ENCODE results near the gene HEATR5B.

The HEATR5B gene

GRCh38 chr2:36960005-36960675 lies 124.0 kb downstream of the HEATR5B start:
- POLR2A ChIA-PET = no interaction called here
- TF ChIP-seq FOXA1 (IDR thresholded peaks at IDR 0.05) (no peak), FOXK2 (IDR thresholded peaks at IDR 0.05) (no peak), CTBP1 (IDR thresholded peaks at IDR 0.05; ENCODE audit: borderline replicate concordance) (no peak), BHLHE40 (IDR thresholded peaks at IDR 0.05; ENCODE audit: borderline replicate concordance) (no peak), ELF4 (IDR thresholded peaks at IDR 0.05) (no peak), ZNF384 (IDR thresholded peaks at IDR 0.05) (no peak), SP1 (IDR thresholded peaks at IDR 0.05) (no peak), PKNOX1 (IDR thresholded peaks at IDR 0.05) (no peak), ARNT (IDR thresholded peaks at IDR 0.05) (no peak), SUZ12 (IDR thresholded peaks at IDR 0.05) (no peak), L3MBTL2 (conservative IDR thresholded peaks at IDR 0.05) (no peak), LEF1 (IDR thresholded peaks at IDR 0.05; ENCODE audit: borderline replicate concordance) (no peak), TARDBP (IDR thresholded peaks at IDR 0.05) (no peak), HDGF (IDR thresholded peaks at IDR 0.05; ENCODE audit: borderline replicate concordance) (no peak), NFRKB (IDR thresholded peaks at IDR 0.05) (no peak), FOXM1 (IDR thresholded peaks at IDR 0.05; ENCODE audit: borderline replicate concordance) (no peak)
- no peak for DNase-seq (ENCODE audit: extremely low spot score)
- CTCF ChIA-PET = no interaction called here

GRCh38 chr2:36954977-36955607 lies 129.1 kb downstream of the HEATR5B start:
- DNase-seq (ENCODE audit: extremely low spot score) = no peak
- CTCF ChIA-PET = no interaction called here
- POLR2A ChIA-PET = no interaction called here
- TF ChIP-seq BHLHE40 (IDR thresholded peaks at IDR 0.05; ENCODE audit: borderline replicate concordance) = no peak
- TF ChIP-seq LEF1 (IDR thresholded peaks at IDR 0.05; ENCODE audit: borderline replicate concordance) = no peak
- no peak for TF ChIP-seq SUZ12 (IDR thresholded peaks at IDR 0.05)
- no peak for TF ChIP-seq CTBP1 (IDR thresholded peaks at IDR 0.05; ENCODE audit: borderline replicate concordance)
- no peak for TF ChIP-seq L3MBTL2 (conservative IDR thresholded peaks at IDR 0.05)
- no peak for TF ChIP-seq PKNOX1 (IDR thresholded peaks at IDR 0.05)
- no peak for TF ChIP-seq TARDBP (IDR thresholded peaks at IDR 0.05)
- TF ChIP-seq ARNT (IDR thresholded peaks at IDR 0.05) = no peak
- no peak for TF ChIP-seq SP1 (IDR thresholded peaks at IDR 0.05)
- TF ChIP-seq HDGF (IDR thresholded peaks at IDR 0.05; ENCODE audit: borderline replicate concordance) = no peak
- TF ChIP-seq FOXM1 (IDR thresholded peaks at IDR 0.05; ENCODE audit: borderline replicate concordance) = no peak
- no peak for TF ChIP-seq ZNF384 (IDR thresholded peaks at IDR 0.05)
- TF ChIP-seq FOXA1 (IDR thresholded peaks at IDR 0.05) = no peak

GRCh38 chr2:36952748-36953197 lies 131.4 kb downstream of the HEATR5B start:
- TF ChIP-seq TARDBP (IDR thresholded peaks at IDR 0.05) (no peak), CTBP1 (IDR thresholded peaks at IDR 0.05; ENCODE audit: borderline replicate concordance) (no peak), PKNOX1 (IDR thresholded peaks at IDR 0.05) (no peak), ELF4 (IDR thresholded peaks at IDR 0.05) (no peak), L3MBTL2 (conservative IDR thresholded peaks at IDR 0.05) (no peak), BHLHE40 (IDR thresholded peaks at IDR 0.05; ENCODE audit: borderline replicate concordance) (no peak), ARNT (IDR thresholded peaks at IDR 0.05) (no peak), HDGF (IDR thresholded peaks at IDR 0.05; ENCODE audit: borderline replicate concordance) (no peak), NFRKB (IDR thresholded peaks at IDR 0.05) (no peak), SP1 (IDR thresholded peaks at IDR 0.05) (no peak), ZNF384 (IDR thresholded peaks at IDR 0.05) (no peak), SUZ12 (IDR thresholded peaks at IDR 0.05) (no peak), FOXA1 (IDR thresholded peaks at IDR 0.05) (no peak)
- no peak for DNase-seq (ENCODE audit: extremely low spot score)
- ChIA-PET CTCF (no interaction called here), POLR2A (no interaction called here)

GRCh38 chr2:36951574-36951973 lies 132.6 kb downstream of the HEATR5B start:
- POLR2A ChIA-PET = interaction anchor here (1.3 kb wide), 1 partner anchor 15 kb away, joined by 6 read pairs; the partner anchor contains the start of gene STRN
- CTCF ChIA-PET = no interaction called here
- TF ChIP-seq NFRKB (IDR thresholded peaks at IDR 0.05) (no peak), TARDBP (IDR thresholded peaks at IDR 0.05) (no peak), FOXK2 (IDR thresholded peaks at IDR 0.05) (no peak), FOXM1 (IDR thresholded peaks at IDR 0.05; ENCODE audit: borderline replicate concordance) (no peak), HDGF (IDR thresholded peaks at IDR 0.05; ENCODE audit: borderline replicate concordance) (no peak), PKNOX1 (IDR thresholded peaks at IDR 0.05) (no peak), L3MBTL2 (conservative IDR thresholded peaks at IDR 0.05) (no peak), SP1 (IDR thresholded peaks at IDR 0.05) (no peak), LEF1 (IDR thresholded peaks at IDR 0.05; ENCODE audit: borderline replicate concordance) (no peak), ELF4 (IDR thresholded peaks at IDR 0.05) (no peak), ARNT (IDR thresholded peaks at IDR 0.05) (no peak)
- no peak for DNase-seq (ENCODE audit: extremely low spot score)

- TF ChIP-seq BHLHE40 (IDR thresholded peaks at IDR 0.05; ENCODE audit: borderline replicate concordance) (no peak), SP1 (IDR thresholded peaks at IDR 0.05) (no peak), ARNT (IDR thresholded peaks at IDR 0.05) (no peak), L3MBTL2 (conservative IDR thresholded peaks at IDR 0.05) (no peak), NFRKB (IDR thresholded peaks at IDR 0.05) (no peak), TARDBP (IDR thresholded peaks at IDR 0.05) (no peak), LEF1 (IDR thresholded peaks at IDR 0.05; ENCODE audit: borderline replicate concordance) (no peak)
- POLR2A ChIA-PET = interaction anchor here (1.3 kb wide), 1 partner anchor 15 kb away, joined by 6 read pairs; the partner anchor contains the start of gene STRN
- DNase-seq (ENCODE audit: extremely low spot score) = no peak
- CTCF ChIA-PET = no interaction called here
These were observed 133.1 kb downstream of the HEATR5B start for GRCh38 chr2:36951027-36951518.
